ENCODE measurements around the gene PDCD4. TPM values are rescaled to one million over a fixed set of nuclear protein-coding genes. Genes with fewer than 3 reads are reported as not detected.

The PDCD4 gene
- total RNA-seq, 4 donors from 2014 or later: 98.3 to 724 (median 511) TPM

DNA sequence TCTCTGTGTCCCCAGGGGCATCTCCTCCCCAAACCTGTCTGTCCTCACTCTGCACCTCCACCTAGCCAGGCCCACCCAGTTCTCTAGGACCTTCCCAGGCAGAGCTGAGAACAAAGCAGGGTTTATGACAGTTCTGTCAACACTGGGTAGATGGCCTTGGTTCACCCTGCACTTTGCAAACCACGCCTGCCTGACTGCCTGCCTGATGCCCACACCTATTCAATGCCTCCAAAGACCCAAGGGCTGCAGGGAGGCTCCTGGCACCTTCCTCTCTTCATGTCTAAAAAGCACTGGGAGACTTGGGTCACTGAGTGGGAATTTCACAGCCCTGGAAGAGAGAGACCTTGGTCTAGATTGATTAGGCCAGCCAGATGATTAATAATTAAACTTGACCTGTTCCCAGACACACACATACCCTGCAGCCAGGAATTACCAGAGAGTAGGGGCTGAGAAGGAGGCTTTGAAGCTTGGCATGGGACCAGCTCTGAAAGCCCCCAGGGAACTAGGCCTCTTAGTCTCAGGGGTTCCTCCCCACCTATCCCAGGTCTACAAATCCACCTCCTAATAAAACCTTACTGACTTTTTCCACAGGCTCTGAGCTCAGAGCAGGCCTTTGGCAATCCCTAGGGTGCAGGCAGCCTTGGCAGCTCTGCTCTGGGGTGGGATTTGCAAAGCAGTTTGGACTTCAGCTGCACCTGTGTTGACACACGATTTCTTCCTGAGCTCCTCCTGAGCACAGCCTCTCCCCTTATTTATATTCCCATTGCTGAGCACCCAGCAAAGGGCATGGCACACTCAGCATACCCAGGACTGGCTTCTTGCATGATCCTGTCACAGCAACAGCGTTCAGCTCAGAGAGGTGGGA is 25.7 kb upstream of the PDCD4 start:
- whole genome bisulfite sequencing, 2 donors (ENCODE audit: low coverage in 1 of 2): 47 to 60% methylated on average over 1 to 3 of the region's 3 CpGs
- in situ Hi-C loops (cut with MboI; ENCODE audit: low pct_ligation_motif_present in 1 of 4, low pct_unique_long_range_greater_than_20kb in 1 of 4, low sequenced_read_pairs in 3 of 4) (no loop called here), intact Hi-C loops (cut with DNase I; ENCODE audit: low total_unique reads) (no loop called here)
- no peaks in the 10 kb centered on the region for H3K9me3 ChIP-seq
- peaks cover 31 to 68% (median 59%) of the 10 kb centered on the region in 4 donors for H3K4me1 ChIP-seq
- no peaks in the 10 kb centered on the region for H3K36me3 ChIP-seq
- no peak overlapping the region for H3K4me3 ChIP-seq
- H3K27me3 ChIP-seq: no peaks in the 10 kb centered on the region
- peak; percentile 83 for DNase-seq
- H3K27ac ChIP-seq: peak overlapping the region; percentile 80 to 91 (median 90)
- TF ChIP-seq, protein P1, sequence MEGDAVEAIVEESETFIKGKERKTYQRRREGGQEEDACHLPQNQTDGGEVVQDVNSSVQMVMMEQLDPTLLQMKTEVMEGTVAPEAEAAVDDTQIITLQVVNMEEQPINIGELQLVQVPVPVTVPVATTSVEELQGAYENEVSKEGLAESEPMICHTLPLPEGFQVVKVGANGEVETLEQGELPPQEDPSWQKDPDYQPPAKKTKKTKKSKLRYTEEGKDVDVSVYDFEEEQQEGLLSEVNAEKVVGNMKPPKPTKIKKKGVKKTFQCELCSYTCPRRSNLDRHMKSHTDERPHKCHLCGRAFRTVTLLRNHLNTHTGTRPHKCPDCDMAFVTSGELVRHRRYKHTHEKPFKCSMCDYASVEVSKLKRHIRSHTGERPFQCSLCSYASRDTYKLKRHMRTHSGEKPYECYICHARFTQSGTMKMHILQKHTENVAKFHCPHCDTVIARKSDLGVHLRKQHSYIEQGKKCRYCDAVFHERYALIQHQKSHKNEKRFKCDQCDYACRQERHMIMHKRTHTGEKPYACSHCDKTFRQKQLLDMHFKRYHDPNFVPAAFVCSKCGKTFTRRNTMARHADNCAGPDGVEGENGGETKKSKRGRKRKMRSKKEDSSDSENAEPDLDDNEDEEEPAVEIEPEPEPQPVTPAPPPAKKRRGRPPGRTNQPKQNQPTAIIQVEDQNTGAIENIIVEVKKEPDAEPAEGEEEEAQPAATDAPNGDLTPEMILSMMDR (IDR thresholded peaks at IDR 0.05): no peak
- TF ChIP-seq POLR2A (IDR thresholded peaks at IDR 0.05) (peak; percentile 42), POLR2AphosphoS5 (IDR thresholded peaks at IDR 0.05) (peak in 2 of 3 donors; percentile 67 to 71), EP300 (IDR thresholded peaks at IDR 0.05; ENCODE audit: low read depth) (peak; percentile 56)

DNA sequence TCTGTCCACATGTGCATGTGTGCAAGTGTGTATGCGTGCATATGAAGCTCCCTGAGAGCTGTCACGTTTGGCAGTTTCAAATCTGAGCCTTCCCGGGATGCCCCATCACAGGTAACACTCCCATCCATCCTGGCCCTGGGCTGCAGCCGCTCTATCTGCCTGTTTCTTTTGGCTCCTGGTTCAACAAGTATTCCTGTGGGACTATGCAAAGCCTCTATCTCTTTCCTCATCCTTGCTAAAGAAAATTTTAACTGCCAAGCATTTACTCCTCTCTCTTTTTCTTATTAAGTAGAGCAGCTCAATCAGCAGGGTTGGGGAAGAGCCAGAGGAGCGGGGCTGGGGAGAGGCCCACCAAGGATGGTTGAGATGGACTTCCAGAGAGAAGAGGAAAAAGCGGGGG is 24.4 kb upstream of the PDCD4 start:
- WGBS, 2 donors (ENCODE audit: low coverage in 1 of 2): 79 to 85% methylated on average over 4 to 6 of the region's 6 CpGs
- peaks cover 18 to 57% (median 46%) of the 10 kb centered on the region in 4 donors for H3K4me1 ChIP-seq
- peak overlapping the region; percentile 80 to 91 (median 90) for H3K27ac ChIP-seq
- no peak overlapping the region for H3K4me3 ChIP-seq
- DNase-seq: no peak
- no peaks in the 10 kb centered on the region for H3K9me3 ChIP-seq
- intact Hi-C loops (cut with DNase I; ENCODE audit: low total_unique reads) (no loop called here), in situ Hi-C loops (cut with MboI; ENCODE audit: low pct_ligation_motif_present in 1 of 4, low pct_unique_long_range_greater_than_20kb in 1 of 4, low sequenced_read_pairs in 3 of 4) (no loop called here)
- H3K36me3 ChIP-seq: no peaks in the 10 kb centered on the region
- no peaks in the 10 kb centered on the region for H3K27me3 ChIP-seq
- TF ChIP-seq EP300 (IDR thresholded peaks at IDR 0.05; ENCODE audit: low read depth): no peak
- no peak for TF ChIP-seq POLR2AphosphoS5 (IDR thresholded peaks at IDR 0.05)
- TF ChIP-seq POLR2A (IDR thresholded peaks at IDR 0.05): no peak
- TF ChIP-seq, protein P1 (IDR thresholded peaks at IDR 0.05): no peak

DNA sequence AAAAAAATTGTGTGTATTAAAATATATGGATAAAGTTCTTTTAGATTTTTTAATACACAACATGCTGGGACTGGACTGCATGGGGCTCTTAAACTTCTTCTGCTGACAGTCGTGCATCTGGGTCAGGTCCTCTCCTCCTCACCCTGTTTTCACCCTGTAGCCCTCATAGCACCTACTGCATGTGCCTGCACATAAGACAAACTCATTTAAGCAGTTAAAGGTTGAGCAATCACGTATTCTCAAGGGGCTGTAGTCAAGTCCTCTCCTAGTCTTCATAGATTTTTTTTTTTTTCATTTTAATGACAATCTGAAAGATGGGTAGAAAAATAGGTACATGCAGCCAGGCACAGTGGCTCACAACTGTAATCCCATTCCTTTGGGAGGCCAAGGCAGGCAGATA is 23.6 kb upstream of the PDCD4 start:
- 65 to 83% methylated on average over 2 of the region's 2 CpGs for WGBS, 2 donors (ENCODE audit: low coverage in 1 of 2)
- Histone ChIP-seq H3K27me3 (no peaks in the 10 kb centered on the region), H3K4me1 (peaks cover 15 to 57% (median 43%) of the 10 kb centered on the region in 4 donors), H3K36me3 (no peaks in the 10 kb centered on the region), H3K9me3 (no peaks in the 10 kb centered on the region), H3K27ac (no peak overlapping the region), H3K4me3 (no peak overlapping the region)
- in situ Hi-C loops (cut with MboI; ENCODE audit: low pct_ligation_motif_present in 1 of 4, low pct_unique_long_range_greater_than_20kb in 1 of 4, low sequenced_read_pairs in 3 of 4): no loop called here
- TF ChIP-seq EP300 (IDR thresholded peaks at IDR 0.05; ENCODE audit: low read depth): no peak
- TF ChIP-seq POLR2A (IDR thresholded peaks at IDR 0.05): no peak
- TF ChIP-seq, protein P1 (IDR thresholded peaks at IDR 0.05): no peak
- TF ChIP-seq POLR2AphosphoS5 (IDR thresholded peaks at IDR 0.05): no peak
- intact Hi-C loops (cut with DNase I; ENCODE audit: low total_unique reads): no loop called here
- no peak for DNase-seq

DNA sequence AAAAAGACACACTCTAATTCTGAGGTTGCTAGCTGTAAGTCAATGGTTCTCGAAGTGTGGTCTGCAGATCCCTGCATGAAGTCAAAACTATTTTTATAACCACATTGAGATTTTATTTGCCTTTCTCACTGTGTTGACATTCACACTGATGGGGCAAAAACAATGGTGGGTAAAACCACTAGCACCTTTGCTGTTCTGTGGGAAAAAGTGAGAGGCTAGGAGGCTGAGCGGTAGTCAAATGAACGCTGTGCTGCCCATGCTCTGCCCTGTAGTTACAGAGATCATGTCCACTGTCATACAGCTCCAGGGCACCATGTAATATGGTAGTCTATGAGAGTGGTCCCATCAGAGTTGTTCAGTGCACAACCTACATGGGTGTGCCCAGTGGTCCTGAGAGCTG is 21.6 kb upstream of the PDCD4 start:
- intact Hi-C loops (cut with DNase I; ENCODE audit: low total_unique reads): no loop called here
- 83 to 87% methylated on average over 2 to 3 of the region's 3 CpGs for WGBS, 2 donors (ENCODE audit: low coverage in 1 of 2)
- H3K27ac ChIP-seq: no peak overlapping the region
- H3K9me3 ChIP-seq: no peaks in the 10 kb centered on the region
- DNase-seq: no peak
- H3K4me1 ChIP-seq: peaks cover 11 to 46% (median 25%) of the 10 kb centered on the region in 4 donors
- H3K4me3 ChIP-seq: no peak overlapping the region
- TF ChIP-seq EP300 (IDR thresholded peaks at IDR 0.05; ENCODE audit: low read depth): no peak
- no peak for TF ChIP-seq POLR2AphosphoS5 (IDR thresholded peaks at IDR 0.05)
- TF ChIP-seq, protein P1 (IDR thresholded peaks at IDR 0.05): no peak
- no peak for TF ChIP-seq POLR2A (IDR thresholded peaks at IDR 0.05)
- no peaks in the 10 kb centered on the region for H3K36me3 ChIP-seq
- in situ Hi-C loops (cut with MboI; ENCODE audit: low pct_ligation_motif_present in 1 of 4, low pct_unique_long_range_greater_than_20kb in 1 of 4, low sequenced_read_pairs in 3 of 4): no loop called here
- no peaks in the 10 kb centered on the region for H3K27me3 ChIP-seq

All from transverse colon (tissue), 4 donors.